Limb (tissue), 2 donors: ENCODE results near the gene AKT2.

ENCODE experiments used
- DNase-seq, 2 donors: peaks; one replicate each; pipeline ENCODE4 v3.0.0-alpha.2; 2016; ENCODE audit errors: extremely low spot score in 2 of 2

AKT2 gene

GRCh38 chr19:40274585-40275544, 10.3 kb downstream of the AKT2 start:
- DNase-seq = no peak

GRCh38 chr19:40273469-40274360, 11.4 kb downstream of the AKT2 start:
- no peak for DNase-seq

- DNase-seq = no peak
Observed at GRCh38 chr19:40272261-40272660, 12.9 kb downstream of the AKT2 start.

GRCh38 chr19:40271706-40272105, 13.4 kb downstream of the AKT2 start:
- no peak for DNase-seq

- DNase-seq = no peak
Observed at GRCh38 chr19:40270362-40271089, 14.6 kb downstream of the AKT2 start.

GRCh38 chr19:40269216-40269940, 15.8 kb downstream of the AKT2 start:
- DNase-seq = no peak

- no peak for DNase-seq
Observed at GRCh38 chr19:40267601-40267997, 17.5 kb downstream of the AKT2 start.

GRCh38 chr19:40266912-40267600, 18.1 kb downstream of the AKT2 start:
- DNase-seq = no peak

GRCh38 chr19:40266119-40266518, 19.0 kb downstream of the AKT2 start:
- no peak for DNase-seq

GRCh38 chr19:40265763-40266099, 19.4 kb downstream of the AKT2 start:
- no peak for DNase-seq

- DNase-seq = no peak
Observed at GRCh38 chr19:40265055-40265762, 19.9 kb downstream of the AKT2 start.

GRCh38 chr19:40264314-40265054, 20.7 kb downstream of the AKT2 start:
- no peak for DNase-seq

- no peak for DNase-seq
Observed at GRCh38 chr19:40263440-40264313, 21.5 kb downstream of the AKT2 start.

GRCh38 chr19:40262422-40262821, 22.7 kb downstream of the AKT2 start:
- DNase-seq = no peak

GRCh38 chr19:40261631-40262030, 23.5 kb downstream of the AKT2 start:
- DNase-seq = no peak

GRCh38 chr19:40257096-40257517, 28.0 kb downstream of the AKT2 start:
- no peak for DNase-seq

- DNase-seq = no peak
Observed at GRCh38 chr19:40256512-40256911, 28.6 kb downstream of the AKT2 start.

- no peak for DNase-seq
Observed at GRCh38 chr19:40255619-40256166, 29.5 kb downstream of the AKT2 start.
